GM21825 (cell line): ENCODE data around the gene LYZL4.

Source experiments
- ATAC-seq: cut with Tn5 transposase; IDR thresholded peaks from one replicate; pipeline ENCODE4 v1.9.1; 2021; ENCODE audit warnings: mild to moderate bottlenecking, moderate library complexity; ENCODE audit not compliant: unreplicated experiment

The LYZL4 gene

GRCh38 chr3:42410370-42411131 is at the start of gene LYZL4:
Gene LYZL4 (minus strand): TSS chr3:42410610. CDS start chr3:42407251, 3,359 bp downstream.
- ATAC-seq = no peak

GRCh38 chr3:42459151-42459550 is 48.7 kb upstream of the LYZL4 start:
- ATAC-seq = no peak

GRCh38 chr3:42456211-42456610 is 45.8 kb upstream of the LYZL4 start:
- no peak for ATAC-seq

- ATAC-seq = no peak
Observed at GRCh38 chr3:42451546-42452230, 41.3 kb upstream of the LYZL4 start.

GRCh38 chr3:42451116-42451515 is 40.7 kb upstream of the LYZL4 start:
- ATAC-seq = no peak

GRCh38 chr3:42450567-42450966 is 40.2 kb upstream of the LYZL4 start:
- no peak for ATAC-seq

GRCh38 chr3:42447481-42447880 is 37.1 kb upstream of the LYZL4 start:
- no peak for ATAC-seq

- no peak for ATAC-seq
Observed at GRCh38 chr3:42446111-42447050, 36.0 kb upstream of the LYZL4 start.

GRCh38 chr3:42443819-42444436 is 33.5 kb upstream of the LYZL4 start:
- ATAC-seq = peak; percentile 76

GRCh38 chr3:42443292-42443691 is 32.9 kb upstream of the LYZL4 start:
- no peak for ATAC-seq

- ATAC-seq = no peak
Observed at GRCh38 chr3:42442640-42443039, 32.2 kb upstream of the LYZL4 start.

GRCh38 chr3:42441791-42442190 is 31.4 kb upstream of the LYZL4 start:
- no peak for ATAC-seq

- ATAC-seq = no peak
Observed at GRCh38 chr3:42440924-42441323, 30.5 kb upstream of the LYZL4 start.

- ATAC-seq = no peak
Observed at GRCh38 chr3:42439261-42440115, 29.1 kb upstream of the LYZL4 start.

GRCh38 chr3:42438758-42439157 is 28.3 kb upstream of the LYZL4 start:
- no peak for ATAC-seq

- ATAC-seq = no peak
Observed at GRCh38 chr3:42438193-42438592, 27.8 kb upstream of the LYZL4 start.

GRCh38 chr3:42434777-42435380 is 24.5 kb upstream of the LYZL4 start:
- ATAC-seq = no peak

- ATAC-seq = no peak
Observed at GRCh38 chr3:42432485-42432884, 22.1 kb upstream of the LYZL4 start.

GRCh38 chr3:42430781-42431532 is 20.5 kb upstream of the LYZL4 start:
- ATAC-seq = no peak
